Lower leg skin (tissue), 4 donors: ENCODE data around the gene WSCD2. TPM values are rescaled to one million over a fixed set of nuclear protein-coding genes. Genes with fewer than 3 reads are reported as not detected.

Source experiments
- DNase-seq, 2 donors: peaks; one replicate each; pipeline ENCODE4 v3.0.0-alpha.2; 2019; ENCODE audit warnings: low spot score in 2 of 2
- H3K4me3 ChIP-seq: fragments of 200-600 bp; sonication (generic); 2 replicates; pipeline ENCODE4 v1.5.1; 2017; ENCODE audit warnings: mild to moderate bottlenecking, low read depth; ENCODE audit not compliant: poor library complexity, severe bottlenecking
- CTCF ChIP-seq, 3 donors: fragments of 450-650 bp; IDR thresholded peaks; one replicate each; pipeline ENCODE4 v1.5.1; 2016; ENCODE audit warnings: antibody characterized with exemption in 3 of 3, mild to moderate bottlenecking in 3 of 3, moderate library complexity in 2 of 3
- POLR2A ChIP-seq, 2 donors: fragments of 450-650 bp; IDR thresholded peaks; one replicate each; pipeline ENCODE4 v1.6.1; 2016 to 2017; ENCODE audit warnings: antibody characterized with exemption in 2 of 2, mild to moderate bottlenecking in 1 of 2, moderate library complexity in 1 of 2
- WGBS, 2 donors: methylation state at CpG; one replicate each; pipeline ENCODE4 v1.1.5; 2018; 5-methylcytosine and 5-hydroxymethylcytosine counted together
- intact Hi-C: fragments of 100-400 bp; cut with DNase I; formaldehyde crosslinking; loops from one replicate; pipeline ENCODE4 v1.15.0; 2023; ENCODE audit warnings: low total_unique reads
- total RNA-seq, 4 donors: library from RNA; depleted of rRNA; stranded (reverse); fragments of >200 nt; gene quantifications; one replicate each; pipeline ENCODE4 v1.1.0, GENCODE V29; 2016

WSCD2 gene
- total RNA-seq, 4 donors from 2014 or later: 0.15 to 0.63 (median 0.47) TPM

GRCh38 chr12:108271951-108272872, 143.1 kb downstream of the WSCD2 start:
- H3K4me3 ChIP-seq: no peak overlapping the region
- WGBS, 2 donors: 55% methylated on average over 6 of the region's 6 CpGs
- TF ChIP-seq CTCF (IDR thresholded peaks at IDR 0.05): no peak
- TF ChIP-seq POLR2A (IDR thresholded peaks at IDR 0.05): no peak
- peak in 1 of 2 donors; percentile 76 for DNase-seq
- intact Hi-C loops: no loop called here

GRCh38 chr12:108273217-108273616, 144.1 kb downstream of the WSCD2 start:
- peak in 1 of 2 donors; percentile 49 for DNase-seq
- H3K4me3 ChIP-seq: no peak overlapping the region
- 45 to 57% methylated on average over 2 of the region's 2 CpGs for WGBS, 2 donors
- TF ChIP-seq CTCF (IDR thresholded peaks at IDR 0.05): no peak
- intact Hi-C loops: no loop called here

- no peak overlapping the region for H3K4me3 ChIP-seq
- TF ChIP-seq CTCF (IDR thresholded peaks at IDR 0.05) (no peak), POLR2A (IDR thresholded peaks at IDR 0.05) (no peak)
- no peak for DNase-seq
- intact Hi-C loops: no loop called here
Measured at GRCh38 chr12:108277613-108278012, 148.5 kb downstream of the WSCD2 start.

- whole genome bisulfite sequencing, 2 donors: 28 to 29% methylated on average over 2 of the region's 2 CpGs
- no peak for DNase-seq
- no peak for TF ChIP-seq POLR2A (IDR thresholded peaks at IDR 0.05)
- TF ChIP-seq CTCF (IDR thresholded peaks at IDR 0.05): no peak
- intact Hi-C loops: no loop called here
- no peak overlapping the region for H3K4me3 ChIP-seq
Measured at GRCh38 chr12:108282160-108282559, 153.1 kb downstream of the WSCD2 start.

- intact Hi-C loops: no loop called here
- H3K4me3 ChIP-seq: no peak overlapping the region
- DNase-seq: peak in 1 of 2 donors; percentile 50
- 49 to 67% methylated on average over 3 of the region's 3 CpGs for WGBS, 2 donors
- no peak for TF ChIP-seq POLR2A (IDR thresholded peaks at IDR 0.05)
- no peak for TF ChIP-seq CTCF (IDR thresholded peaks at IDR 0.05)
Measured at GRCh38 chr12:108282676-108283075, 153.6 kb downstream of the WSCD2 start.
